ENCODE results near the gene VKORC1. TPM values are rescaled to one million over a fixed set of nuclear protein-coding genes. Genes with fewer than 3 reads are reported as not detected.

The VKORC1 gene
- total RNA-seq, 1 donor from 2014 or later, result 59.6 TPM

DNA sequence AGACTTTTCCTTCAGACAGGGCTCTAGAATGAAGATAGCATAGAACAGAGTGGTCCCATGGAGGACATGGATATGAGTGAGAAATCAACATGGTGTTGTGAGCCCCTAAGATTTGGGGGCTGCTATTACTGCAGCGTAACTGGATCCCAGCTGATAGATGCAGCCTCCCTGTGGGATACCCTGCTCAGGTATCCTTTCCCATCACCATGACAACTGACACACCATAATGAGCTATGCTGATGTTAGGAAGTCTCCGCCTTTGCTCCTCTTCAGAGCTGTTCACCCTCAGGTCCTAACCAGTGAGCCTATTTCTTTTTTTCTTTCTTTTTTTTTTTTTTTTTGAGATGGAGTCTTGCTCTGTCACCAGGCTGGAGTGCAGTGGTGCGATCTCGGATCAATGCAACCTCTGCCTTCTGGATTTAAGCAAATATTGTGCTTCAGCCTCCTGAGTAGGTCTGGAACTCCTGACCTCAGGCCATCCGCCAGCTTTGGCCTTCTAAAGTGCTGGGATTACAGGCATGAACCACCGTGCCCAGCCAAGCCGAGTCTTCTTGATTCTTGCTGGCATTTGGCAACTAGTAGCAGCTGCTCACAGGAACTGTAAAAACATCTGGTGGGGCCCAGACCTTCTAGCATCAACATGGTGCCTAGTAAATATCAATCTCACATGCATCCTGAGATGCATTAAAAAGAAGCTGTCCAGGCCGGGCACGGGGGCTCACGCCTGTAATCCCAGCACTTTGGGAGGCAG, 44.1 kb downstream of the VKORC1 start:
- H3K4me1 Mint-ChIP-seq (ENCODE audit: unreplicated experiment), result peaks cover 3% of the 10 kb centered on the region
- no peak for DNase-seq (ENCODE audit: low spot score)
- TF ChIP-seq CTCF (IDR thresholded peaks at IDR 0.05; ENCODE audit: unreplicated experiment), result no peak
- H3K4me3 Mint-ChIP-seq (ENCODE audit: unreplicated experiment), result no peak overlapping the region
- no peak overlapping the region for H3K27ac Mint-ChIP-seq (ENCODE audit: unreplicated experiment)
- no peaks in the 10 kb centered on the region for H3K9me3 Mint-ChIP-seq (ENCODE audit: unreplicated experiment)
- H3K36me3 Mint-ChIP-seq (ENCODE audit: low read depth, unreplicated experiment), result peaks cover 5% of the 10 kb centered on the region
- no peaks in the 10 kb centered on the region for H3K27me3 Mint-ChIP-seq (ENCODE audit: unreplicated experiment)

DNA sequence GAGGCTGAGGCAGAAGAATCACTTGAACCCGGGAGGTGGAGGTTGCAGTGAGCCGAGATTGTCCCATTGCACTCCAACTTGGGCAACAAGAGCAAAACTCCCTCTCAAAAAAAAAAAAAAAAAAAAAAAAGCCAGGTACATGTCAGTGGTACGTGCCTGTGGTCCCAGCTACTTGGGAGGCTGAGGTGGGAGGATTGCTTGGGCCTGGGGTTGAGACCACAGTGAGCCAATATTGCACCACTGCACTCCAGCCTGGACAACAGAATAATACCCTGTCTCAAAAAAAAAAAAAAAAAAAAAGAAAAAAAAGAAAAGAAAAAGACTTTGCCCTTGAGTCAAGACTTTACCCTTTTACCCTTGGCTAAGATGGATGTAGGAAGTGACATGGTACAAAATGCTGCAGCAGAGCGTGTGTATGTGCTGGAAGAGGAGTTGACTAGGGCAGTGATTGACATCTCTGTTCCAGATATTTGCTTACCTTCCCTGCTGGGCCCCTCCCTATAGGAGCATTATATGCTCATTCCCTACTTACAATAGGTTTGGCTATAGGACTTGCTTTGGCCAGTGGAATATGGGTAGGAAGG, 50.6 kb downstream of the VKORC1 start:
- no peaks in the 10 kb centered on the region for H3K4me1 Mint-ChIP-seq (ENCODE audit: unreplicated experiment)
- H3K27me3 Mint-ChIP-seq (ENCODE audit: unreplicated experiment), result peaks cover 7% of the 10 kb centered on the region
- H3K36me3 Mint-ChIP-seq (ENCODE audit: low read depth, unreplicated experiment), result peaks cover 15% of the 10 kb centered on the region
- H3K9me3 Mint-ChIP-seq (ENCODE audit: unreplicated experiment), result no peaks in the 10 kb centered on the region
- no peak for DNase-seq (ENCODE audit: low spot score)
- H3K27ac Mint-ChIP-seq (ENCODE audit: unreplicated experiment), result no peak overlapping the region
- no peak overlapping the region for H3K4me3 Mint-ChIP-seq (ENCODE audit: unreplicated experiment)
- no peak for TF ChIP-seq CTCF (IDR thresholded peaks at IDR 0.05; ENCODE audit: unreplicated experiment)

GRCh38 chr16:31043352-31043751, 51.2 kb downstream of the VKORC1 start:
- Mint-ChIP-seq H3K36me3 (ENCODE audit: low read depth, unreplicated experiment) (peaks cover 21% of the 10 kb centered on the region), H3K27ac (ENCODE audit: unreplicated experiment) (no peak overlapping the region), H3K4me1 (ENCODE audit: unreplicated experiment) (no peaks in the 10 kb centered on the region), H3K27me3 (ENCODE audit: unreplicated experiment) (peaks cover 8% of the 10 kb centered on the region), H3K4me3 (ENCODE audit: unreplicated experiment) (no peak overlapping the region), H3K9me3 (ENCODE audit: unreplicated experiment) (no peaks in the 10 kb centered on the region)
- DNase-seq (ENCODE audit: low spot score), result no peak
- TF ChIP-seq CTCF (IDR thresholded peaks at IDR 0.05; ENCODE audit: unreplicated experiment), result no peak

- H3K27ac Mint-ChIP-seq (ENCODE audit: unreplicated experiment), result no peak overlapping the region
- no peak for DNase-seq (ENCODE audit: low spot score)
- no peak overlapping the region for H3K4me3 Mint-ChIP-seq (ENCODE audit: unreplicated experiment)
Observed at GRCh38 chr16:31042866-31043265, 51.7 kb downstream of the VKORC1 start.

More at GRCh38 chr16:31042866-31043265, 51.7 kb downstream of the VKORC1 start:
- Mint-ChIP-seq H3K36me3 (ENCODE audit: low read depth, unreplicated experiment) (peaks cover 22% of the 10 kb centered on the region), H3K4me1 (ENCODE audit: unreplicated experiment) (no peaks in the 10 kb centered on the region), H3K9me3 (ENCODE audit: unreplicated experiment) (no peaks in the 10 kb centered on the region), H3K27me3 (ENCODE audit: unreplicated experiment) (peaks cover 8% of the 10 kb centered on the region)
- no peak for TF ChIP-seq CTCF (IDR thresholded peaks at IDR 0.05; ENCODE audit: unreplicated experiment)

Other genes starting within 250 kb of the VKORC1 start
- gene BCL7C, start 200.7 kb downstream of the VKORC1 start, total RNA-seq (ENCODE audit: unreplicated experiment), result 53.9 TPM
- gene CTF1, start 198.2 kb downstream of the VKORC1 start, total RNA-seq (ENCODE audit: unreplicated experiment), result 3.4 TPM
- gene FBXL19, start 171.2 kb downstream of the VKORC1 start, total RNA-seq (ENCODE audit: unreplicated experiment), result 117 TPM
- gene ORAI3, start 145.7 kb downstream of the VKORC1 start, total RNA-seq (ENCODE audit: unreplicated experiment), result 42.9 TPM
- gene SETD1A, start 137.0 kb downstream of the VKORC1 start, total RNA-seq (ENCODE audit: unreplicated experiment), result 23.4 TPM
- 5.3 TPM for gene HSD3B7, start 109.6 kb downstream of the VKORC1 start, total RNA-seq (ENCODE audit: unreplicated experiment)
- 5.5 TPM for gene STX1B, start 84.2 kb downstream of the VKORC1 start, total RNA-seq (ENCODE audit: unreplicated experiment)
- gene STX4, start 61.2 kb downstream of the VKORC1 start, total RNA-seq (ENCODE audit: unreplicated experiment), result 74.2 TPM
- 13.6 TPM for gene ZNF668, start 20.6 kb downstream of the VKORC1 start, total RNA-seq (ENCODE audit: unreplicated experiment)
- 25.5 TPM for gene ZNF646, start 20.4 kb downstream of the VKORC1 start, total RNA-seq (ENCODE audit: unreplicated experiment)
- 1.8 TPM for gene PRSS53, start 5.9 kb downstream of the VKORC1 start, total RNA-seq (ENCODE audit: unreplicated experiment)
- 56.8 TPM for gene BCKDK, start 13.6 kb upstream of the VKORC1 start, total RNA-seq (ENCODE audit: unreplicated experiment)
- 49.7 TPM for gene KAT8, start 22.9 kb upstream of the VKORC1 start, total RNA-seq (ENCODE audit: unreplicated experiment)
- 3.8 TPM for gene PRSS8, start 40.9 kb upstream of the VKORC1 start, total RNA-seq (ENCODE audit: unreplicated experiment)
- 0.74 TPM for gene PRSS36, start 55.3 kb upstream of the VKORC1 start, total RNA-seq (ENCODE audit: unreplicated experiment)
- gene FUS, start 85.3 kb upstream of the VKORC1 start, total RNA-seq (ENCODE audit: unreplicated experiment), result 590 TPM
- 35.6 TPM for gene PYCARD, start 108.0 kb upstream of the VKORC1 start, total RNA-seq (ENCODE audit: unreplicated experiment)
- 0.18 TPM for gene TRIM72, start 119.3 kb upstream of the VKORC1 start, total RNA-seq (ENCODE audit: unreplicated experiment)
- gene PYDC1, start 122.3 kb upstream of the VKORC1 start, total RNA-seq (ENCODE audit: unreplicated experiment), result not detected
- 0.74 TPM for gene ITGAM, start 165.2 kb upstream of the VKORC1 start, total RNA-seq (ENCODE audit: unreplicated experiment)

Measured in endothelial cell (in vitro differentiated cells).